H1 (cell line): ENCODE measurements around the gene TAS2R38. TPM values are rescaled to one million over a fixed set of nuclear protein-coding genes. Genes with fewer than 3 reads are reported as not detected.
A peak's percentile ranks its signal among the peaks of the same experiment; 100 is the strongest.

ENCODE experiments used
- CTCF ChIA-PET: fragments of 300-600 bp; sonication (Branson Sonifier 250); formaldehyde crosslinking; loops from one replicate; lab custom pipeline; 2021; ENCODE audit not compliant: partially characterized antibody; lab: Charles Lee
- POLR2A ChIA-PET: fragments of 300-600 bp; sonication (Branson Sonifier 250); formaldehyde crosslinking; loops from one replicate; lab custom pipeline; 2021; ENCODE audit warnings: inconsistent platforms; ENCODE audit not compliant: partially characterized antibody; lab: Charles Lee
- DNase-seq, 2 experiments: peaks; one replicate each; pipeline versions ENCODE4 v3.0.0 to v3.0.0-alpha.2; 2010 to 2022; ENCODE audit warnings: low spot score in 2 of 2, low read depth in 1 of 2, mixed read lengths in 1 of 2
- FAIRE-seq: peaks from 2 replicates; lab custom pipeline; 2011; peaks lifted over from hg19 to GRCh38; lab: Jason Lieb, UNC
- H2AFZ ChIP-seq: 2 replicates; pipeline ENCODE4 v1.8.1; 2012; ENCODE audit warnings: low read length, inconsistent platforms
- H2AK5ac ChIP-seq: 2 replicates; pipeline ENCODE4 v1.6.1; 2013; ENCODE audit warnings: low read depth, low read length
- H2BK120ac ChIP-seq: replicated peaks from 2 replicates; pipeline ENCODE3; 2013; ENCODE audit warnings: low read depth, low read length, inconsistent platforms
- H2BK12ac ChIP-seq: 2 replicates; pipeline ENCODE4 v1.6.1; 2013; ENCODE audit warnings: low read depth, low read length
- H2BK15ac ChIP-seq: 2 replicates; pipeline ENCODE4 v1.6.1; 2013; ENCODE audit warnings: low read length
- H2BK20ac ChIP-seq: 2 replicates; pipeline ENCODE4 v1.6.1; 2013; ENCODE audit warnings: low read length
- H2BK5ac ChIP-seq: 2 replicates; pipeline ENCODE4 v1.6.1; 2013; ENCODE audit warnings: low read depth, low read length
- H3K14ac ChIP-seq: 2 replicates; pipeline ENCODE4 v1.6.1; 2013; ENCODE audit warnings: inconsistent platforms; ENCODE audit not compliant: insufficient read length
- H3K18ac ChIP-seq: 2 replicates; pipeline ENCODE4 v1.6.1; 2013; ENCODE audit warnings: low read length; ENCODE audit errors: extremely low read depth
- H3K23ac ChIP-seq: 2 replicates; pipeline ENCODE4 v1.6.1; 2013; ENCODE audit warnings: inconsistent platforms; ENCODE audit not compliant: insufficient read length
- H3K23me2 ChIP-seq: 2 replicates; pipeline ENCODE4 v1.6.1; 2013; ENCODE audit warnings: low read depth, low read length
- H3K27ac ChIP-seq: 2 replicates; pipeline ENCODE4 v1.6.1; 2011; ENCODE audit warnings: low read depth, low read length, inconsistent platforms
- H3K27me3 ChIP-seq, 4 experiments: replicated peaks in 1 of 4; 1 replicate in 1 of 4; 2 replicates in 3 of 4; pipeline versions ENCODE4 v1.6.1 to v1.8.1; 2011 to 2013; ENCODE audit warnings: low read length in 3 of 4, mild to moderate bottlenecking in 3 of 4, inconsistent platforms in 2 of 4, mixed read lengths in 2 of 4, moderate library complexity in 1 of 4; ENCODE audit not compliant: control insufficient read depth in 3 of 4, insufficient read depth in 3 of 4; ENCODE audit errors: extremely low read depth in 1 of 4
- H3K36me3 ChIP-seq, 4 experiments: 2 replicates each; pipeline versions ENCODE4 v1.6.1 to v1.8.1; 2011 to 2013; ENCODE audit warnings: mild to moderate bottlenecking in 4 of 4, low read length in 3 of 4, moderate library complexity in 2 of 4, control low read depth in 1 of 4, inconsistent platforms in 1 of 4; ENCODE audit not compliant: insufficient read depth in 4 of 4, control insufficient read depth in 2 of 4
- H3K4ac ChIP-seq: replicated peaks from 2 replicates; pipeline ENCODE3; 2013; ENCODE audit warnings: low read length, low read depth, mixed read lengths, inconsistent platforms; ENCODE audit not compliant: insufficient read length
- H3K4me1 ChIP-seq, 4 experiments: replicated peaks in 1 of 4; 1 replicate in 1 of 4; 2 replicates in 3 of 4; pipeline versions ENCODE4 v1.6.1 to v1.8.1; 2011 to 2013; ENCODE audit warnings: low read length in 3 of 4, inconsistent platforms in 2 of 4, mixed read lengths in 1 of 4; ENCODE audit not compliant: insufficient read depth in 4 of 4, control insufficient read depth in 3 of 4
- H3K4me2 ChIP-seq, 2 experiments: 2 replicates each; pipeline versions ENCODE4 v1.6.1 to v1.8.1; 2011 to 2013; ENCODE audit warnings: low read depth in 2 of 2, low read length in 2 of 2, control low read depth in 1 of 2, inconsistent platforms in 1 of 2, mild to moderate bottlenecking in 1 of 2; ENCODE audit not compliant: insufficient read depth in 1 of 2
- H3K4me3 ChIP-seq, 4 experiments: fragments of 200-600, 300-600 bp in 1 of 4; sonication (generic), shearing (Covaris generic), sonication (Bioruptor Twin) in 1 of 4; 2 replicates each; pipeline versions ENCODE4 v1.5.1 to v1.8.1; 2011 to 2016; ENCODE audit warnings: low read length in 4 of 4, low read depth in 3 of 4, control low read depth in 2 of 4, inconsistent platforms in 2 of 4, mild to moderate bottlenecking in 2 of 4, mixed read lengths in 1 of 4, moderate library complexity in 1 of 4; ENCODE audit not compliant: insufficient read depth in 2 of 4; ENCODE audit errors: extremely low read depth in 1 of 4
- H3K56ac ChIP-seq: replicated peaks from 2 replicates; pipeline ENCODE3; 2013; ENCODE audit warnings: low read depth, mild to moderate bottlenecking, mixed read lengths, low read length, inconsistent platforms; ENCODE audit not compliant: insufficient read length
- H3K79me1 ChIP-seq: 2 replicates; pipeline ENCODE4 v1.6.1; 2013; ENCODE audit warnings: low read depth, low read length, control low read depth
- H3K79me2 ChIP-seq, 2 experiments: 2 replicates each; pipeline versions ENCODE4 v1.6.1 to v1.8.1; 2012 to 2013; ENCODE audit warnings: low read length in 2 of 2, mild to moderate bottlenecking in 2 of 2, inconsistent platforms in 1 of 2; ENCODE audit not compliant: insufficient read depth in 2 of 2, control insufficient read depth in 1 of 2
- H3K9ac ChIP-seq, 4 experiments: replicated peaks in 1 of 4; 1 replicate in 1 of 4; 2 replicates in 3 of 4; pipeline versions ENCODE4 v1.6.1 to v1.8.1; 2011 to 2013; ENCODE audit warnings: low read depth in 3 of 4, low read length in 3 of 4, control low read depth in 2 of 4, mild to moderate bottlenecking in 2 of 4, moderate library complexity in 2 of 4, inconsistent platforms in 1 of 4; ENCODE audit errors: extremely low read depth in 1 of 4
- H3K9me3 ChIP-seq, 2 experiments: 2 replicates each; pipeline versions ENCODE4 v1.6.1 to v1.8.1; 2012 to 2013; ENCODE audit warnings: mild to moderate bottlenecking in 2 of 2, moderate library complexity in 2 of 2, control low read depth in 1 of 2, inconsistent platforms in 1 of 2, low read depth in 1 of 2, low read length in 1 of 2, mixed read lengths in 1 of 2; ENCODE audit not compliant: insufficient read depth in 2 of 2
- H4K20me1 ChIP-seq, 2 experiments: replicated peaks in 1 of 2; 2 replicates each; pipeline versions ENCODE3 to v1.8.1; 2011 to 2013; ENCODE audit warnings: inconsistent platforms in 2 of 2, low read length in 2 of 2, mild to moderate bottlenecking in 1 of 2; ENCODE audit not compliant: insufficient read depth in 2 of 2, control insufficient read depth in 1 of 2
- H4K5ac ChIP-seq: 2 replicates; pipeline ENCODE4 v1.6.1; 2013; ENCODE audit warnings: low read length, low read depth, mixed read lengths, inconsistent platforms; ENCODE audit not compliant: insufficient read length
- H4K8ac ChIP-seq: 2 replicates; pipeline ENCODE4 v1.8.0; 2013; ENCODE audit warnings: mild to moderate bottlenecking, moderate library complexity, low read length, inconsistent platforms; ENCODE audit not compliant: insufficient read depth; ENCODE audit errors: extremely low read depth
- H4K91ac ChIP-seq: replicated peaks from 2 replicates; pipeline ENCODE3; 2013; ENCODE audit warnings: low read length, mixed read lengths, inconsistent platforms; ENCODE audit not compliant: insufficient read length
- CTCF ChIP-seq, 3 experiments: IDR thresholded peaks; 1 replicate in 2 of 3; 2 replicates in 1 of 3; pipeline versions ENCODE4 v1.5.1 to v1.6.1; 2011; ENCODE audit warnings: low read length in 3 of 3, mild to moderate bottlenecking in 3 of 3, inconsistent platforms in 2 of 3, low read depth in 1 of 3, moderate library complexity in 1 of 3; ENCODE audit not compliant: insufficient read depth in 1 of 3; ENCODE audit errors: control extremely low read depth in 1 of 3
- MAFK ChIP-seq: IDR thresholded peaks from 2 replicates; pipeline ENCODE4 v1.6.1; 2012; ENCODE audit warnings: low read depth, mild to moderate bottlenecking, improper control_type of control experiment, low read length
- RAD21 ChIP-seq, 2 experiments: IDR thresholded peaks in 1 of 2; conservative IDR thresholded peaks in 1 of 2; 2 replicates each; pipeline ENCODE4 v1.6.1; 2011; ENCODE audit warnings: low read depth in 2 of 2, low read length in 2 of 2, improper control_type of control experiment in 1 of 2, inconsistent platforms in 1 of 2, mild to moderate bottlenecking in 1 of 2, moderate library complexity in 1 of 2
- WGBS, 2 experiments: shearing (Covaris generic) in 1 of 2; methylation state at CpG; one replicate each; pipeline versions ENCODE4 v1.1.6 to v1.1.7; 2013 to 2015; ENCODE audit warnings: low lambda C conversion rate in 2 of 2, mixed read lengths in 2 of 2, inconsistent platforms in 1 of 2, low coverage in 1 of 2, missing lambda C conversion rate in 1 of 2; ENCODE audit not compliant: insufficient replicate concordance in 2 of 2, insufficient coverage in 1 of 2, insufficient read length in 1 of 2; ENCODE audit errors: extremely low coverage in 1 of 2, missing lambda C conversion rate in 1 of 2; 5-methylcytosine and 5-hydroxymethylcytosine counted together
- polyA plus RNA-seq, 7 experiments: library from polyadenylated mRNA; depleted of rRNA in 3 of 7; stranded (reverse) in 5 of 7; unstranded in 2 of 7; fragments of >200 nt in 5 of 7; fragments of 200-250 nt in 2 of 7; gene quantifications; 1 replicate in 5 of 7; 2 replicates in 1 of 7; 4 replicates in 1 of 7; pipeline versions ENCODE4 v1.2.1 to v1.2.3, GENCODE V29; 2011 to 2013; ENCODE audit warnings: missing spikeins in 2 of 7, mixed read lengths in 2 of 7
- total RNA-seq: library from RNA; stranded (reverse); fragmentation: NEBNext Ultra II Directional; extraction: Animal tissue kit (Norgen Biotek cat#: 25700); gene quantifications from 2 replicates; pipeline ENCODE4 v1.2.1, GENCODE V29; 2021

The TAS2R38 gene
- total and polyA plus RNA-seq, 2 of the 8 experiments (the other 6 are each of a cell fraction or from before 2014, with no cell fraction given): 0.11 TPM; not detected in 1

- CTCF ChIA-PET: interaction anchor here (0.7 to 6.0 kb wide), 51 partner anchors 9 to 364 kb away, joined by 3 to 82 read pairs (median 5); partner anchors contain the start of genes MGAM, MGAM2, OR9A4 and TAS2R3
- no peaks in the 10 kb centered on the region for H3K36me3 ChIP-seq
Observed at GRCh38 chr7:141974831-141975230, 1.3 kb upstream of the TAS2R38 start.

More at GRCh38 chr7:141974831-141975230, 1.3 kb upstream of the TAS2R38 start:
- H3K56ac ChIP-seq: no peak overlapping the region
- no peak overlapping the region for H2BK5ac ChIP-seq
- H2BK12ac ChIP-seq: no peak overlapping the region
- no peaks in the 10 kb centered on the region for H3K9me3 ChIP-seq
- no peak overlapping the region for H4K5ac ChIP-seq
- H3K14ac ChIP-seq: no peak overlapping the region
- H2AK5ac ChIP-seq: no peak overlapping the region
- H3K23ac ChIP-seq: no peak overlapping the region
- no peak overlapping the region for H3K4me3 ChIP-seq
- H3K27ac ChIP-seq: no peak overlapping the region
- no peak overlapping the region for H2BK15ac ChIP-seq
- H3K4me2 ChIP-seq: no peak overlapping the region
- H4K20me1 ChIP-seq: no peaks in the 10 kb centered on the region
- H4K8ac ChIP-seq: no peak overlapping the region
- no peak overlapping the region for H3K9ac ChIP-seq
- H3K4me1 ChIP-seq: no peaks in the 10 kb centered on the region; a peak in 1 of 7 replicates
- 63% methylated on average over 2 of the region's 2 CpGs; no CpG with 5 or more reads in 1 of the 2 experiments for WGBS, 2 experiments
- no peak overlapping the region for H2BK120ac ChIP-seq
- H3K79me2 ChIP-seq: no peaks in the 10 kb centered on the region
- no peak overlapping the region for H2BK20ac ChIP-seq
- H3K18ac ChIP-seq: no peak overlapping the region
- no peaks in the 10 kb centered on the region for H3K79me1 ChIP-seq
- H4K91ac ChIP-seq: no peak overlapping the region
- H3K27me3 ChIP-seq: no peaks in the 10 kb centered on the region
- POLR2A ChIA-PET: interaction anchor here (1.8 kb wide), 1 partner anchor 9 kb away, joined by 4 read pairs; no protein-coding TSS in a partner anchor
- DNase-seq: no peak
- no peak overlapping the region for H3K4ac ChIP-seq
- TF ChIP-seq CTCF (IDR thresholded peaks at IDR 0.05; ENCODE audit: control extremely low read depth in 1 of 3, insufficient read depth in 1 of 3, low read depth in 1 of 3, low read length in 3 of 3): peak in 2 of 3 experiments; percentile 55 to 59; a peak in 3 of 4 replicates
- TF ChIP-seq RAD21 (IDR thresholded peaks at IDR 0.05 in 1 of 2, conservative IDR thresholded peaks at IDR 0.05 in 1 of 2; ENCODE audit: low read depth in 2 of 2, low read length in 2 of 2): peak; percentile 79 to 81
- TF ChIP-seq MAFK: no peak
- TF ChIP-seq, all 59 proteins: peak for 2
- Histone ChIP-seq H3K23me2 (no peaks in the 10 kb centered on the region), H2AFZ (no peak overlapping the region)
- peak; percentile 52 for FAIRE-seq
